HEK293 (cell line): ENCODE data around the gene CHN2.

Source experiments
- BCL11A ChIP-seq: fragments of 450-650 bp; formaldehyde crosslinking; IDR thresholded peaks from 2 replicates; pipeline ENCODE4 v1.5.1; 2016; ENCODE audit warnings: low read depth, missing biosample characterization, missing genetic modification characterization
- ELK4 ChIP-seq: IDR thresholded peaks from 2 replicates; pipeline ENCODE4 v1.6.1; 2011; ENCODE audit warnings: mild to moderate bottlenecking, low read depth, low read length, borderline replicate concordance
- GFI1B ChIP-seq: fragments of 450-650 bp; formaldehyde crosslinking; IDR thresholded peaks from 2 replicates; pipeline ENCODE4 v1.5.1; 2016; ENCODE audit warnings: missing biosample characterization, missing genetic modification characterization
- GLI2 ChIP-seq: fragments of 450-650 bp; formaldehyde crosslinking; IDR thresholded peaks from 2 replicates; pipeline ENCODE4; 2017; ENCODE audit warnings: missing biosample characterization, missing genetic modification characterization, low read depth, borderline replicate concordance
- HIC1 ChIP-seq: fragments of 450-650 bp; formaldehyde crosslinking; IDR thresholded peaks from 2 replicates; pipeline ENCODE4 v1.5.1; 2016; ENCODE audit warnings: missing biosample characterization, missing genetic modification characterization
- HOXD13 ChIP-seq: sonication (generic); formaldehyde crosslinking; IDR thresholded peaks from 2 replicates; pipeline ENCODE4 v1.8.0; 2022; ENCODE audit warnings: missing genetic modification reagents, borderline replicate concordance
- MEIS1 ChIP-seq: sonication (generic); formaldehyde crosslinking; IDR thresholded peaks from 2 replicates; pipeline ENCODE4 v1.8.1; 2022; ENCODE audit warnings: missing genetic modification reagents, mild to moderate bottlenecking, borderline replicate concordance
- PRDM1 ChIP-seq: fragments of 450-650 bp; formaldehyde crosslinking; IDR thresholded peaks from 2 replicates; pipeline ENCODE4; 2016; ENCODE audit warnings: missing biosample characterization, missing genetic modification characterization
- RBAK ChIP-seq: fragments of 450-650 bp; formaldehyde crosslinking; IDR thresholded peaks from 2 replicates; pipeline ENCODE4 v1.5.1; 2016; ENCODE audit warnings: missing biosample characterization, missing genetic modification characterization
- SALL2 ChIP-seq: fragments of 450-650 bp; formaldehyde crosslinking; IDR thresholded peaks from 2 replicates; pipeline ENCODE4 v1.5.0; 2017; ENCODE audit warnings: missing biosample characterization, mild to moderate bottlenecking, missing genetic modification characterization, borderline replicate concordance
- SP2 ChIP-seq: fragments of 450-650 bp; formaldehyde crosslinking; IDR thresholded peaks from 2 replicates; pipeline ENCODE4 v1.5.1; 2016; ENCODE audit warnings: missing biosample characterization, missing genetic modification characterization
- SP7 ChIP-seq: fragments of 450-650 bp; formaldehyde crosslinking; IDR thresholded peaks from 2 replicates; pipeline ENCODE4 v1.5.1; 2016; ENCODE audit warnings: missing biosample characterization, missing genetic modification characterization
- TRIM28 ChIP-seq: IDR thresholded peaks from 2 replicates; pipeline ENCODE4 v1.6.1; 2011; ENCODE audit warnings: low read length, control low read depth, borderline replicate concordance
- TSHZ1 ChIP-seq: fragments of 450-650 bp; formaldehyde crosslinking; IDR thresholded peaks from 2 replicates; pipeline ENCODE4 v1.5.1; 2016; ENCODE audit warnings: missing biosample characterization, missing genetic modification characterization, borderline replicate concordance
- ZFP3 ChIP-seq: fragments of 450-650 bp; formaldehyde crosslinking; IDR thresholded peaks from 2 replicates; pipeline ENCODE4 v1.5.1; 2016; ENCODE audit warnings: low read depth, missing biosample characterization, missing genetic modification characterization
- ZNF121 ChIP-seq: fragments of 450-650 bp; formaldehyde crosslinking; IDR thresholded peaks from 2 replicates; pipeline ENCODE4 v1.5.1; 2016; ENCODE audit warnings: missing biosample characterization, missing genetic modification characterization
- ZNF155 ChIP-seq: fragments of 450-650 bp; formaldehyde crosslinking; IDR thresholded peaks from 2 replicates; pipeline ENCODE4 v1.5.1; 2016; ENCODE audit warnings: missing biosample characterization, missing genetic modification characterization
- ZNF19 ChIP-seq: fragments of 450-650 bp; formaldehyde crosslinking; IDR thresholded peaks from 2 replicates; pipeline ENCODE4; 2016; ENCODE audit warnings: missing biosample characterization, missing genetic modification characterization, low read depth
- ZNF2 ChIP-seq: fragments of 450-650 bp; formaldehyde crosslinking; IDR thresholded peaks from 2 replicates; pipeline ENCODE4 v1.5.1; 2016; ENCODE audit warnings: missing biosample characterization, missing genetic modification characterization
- ZNF211 ChIP-seq: fragments of 450-650 bp; formaldehyde crosslinking; IDR thresholded peaks from 2 replicates; pipeline ENCODE4 v1.5.1; 2016; ENCODE audit warnings: low read depth, missing biosample characterization, missing genetic modification characterization
- ZNF292 ChIP-seq: fragments of 450-650 bp; formaldehyde crosslinking; IDR thresholded peaks from 2 replicates; pipeline ENCODE4 v1.5.1; 2016; ENCODE audit warnings: low read depth, missing biosample characterization, missing genetic modification characterization, borderline replicate concordance
- ZNF362 ChIP-seq: fragments of 450-650 bp; formaldehyde crosslinking; IDR thresholded peaks from 2 replicates; pipeline ENCODE4 v1.5.1; 2016; ENCODE audit warnings: missing biosample characterization, missing genetic modification characterization
- ZNF529 ChIP-seq: fragments of 450-650 bp; formaldehyde crosslinking; IDR thresholded peaks from 2 replicates; pipeline ENCODE4 v1.5.1; 2017; ENCODE audit warnings: missing genetic modification characterization, missing biosample characterization; ENCODE audit not compliant: insufficient replicate concordance
- ZNF580 ChIP-seq: fragments of 450-650 bp; formaldehyde crosslinking; IDR thresholded peaks from 2 replicates; pipeline ENCODE4 v1.5.1; 2016; ENCODE audit warnings: missing biosample characterization, missing genetic modification characterization
- ZNF664 ChIP-seq: fragments of 450-650 bp; formaldehyde crosslinking; IDR thresholded peaks from 2 replicates; pipeline ENCODE4 v1.5.1; 2016; ENCODE audit warnings: missing biosample characterization, missing genetic modification characterization
- ZNF707 ChIP-seq: fragments of 450-650 bp; formaldehyde crosslinking; IDR thresholded peaks from 2 replicates; pipeline ENCODE4 v1.5.1; 2016; ENCODE audit warnings: missing biosample characterization, missing genetic modification characterization
- ZNF776 ChIP-seq: fragments of 450-650 bp; formaldehyde crosslinking; IDR thresholded peaks from 2 replicates; pipeline ENCODE4 v1.5.0; 2017; ENCODE audit warnings: missing biosample characterization, missing genetic modification characterization, borderline replicate concordance
- ZNF777 ChIP-seq: fragments of 450-650 bp; formaldehyde crosslinking; IDR thresholded peaks from 2 replicates; pipeline ENCODE4 v1.5.1; 2017; ENCODE audit warnings: missing biosample characterization, missing genetic modification characterization, borderline replicate concordance
- ZSCAN30 ChIP-seq: fragments of 450-650 bp; IDR thresholded peaks from 2 replicates; pipeline ENCODE4 v1.5.1; 2018; ENCODE audit warnings: missing biosample characterization, mild to moderate bottlenecking, missing genetic modification characterization, moderate library complexity
- TF ChIP-seq, protein P1 (sequence below): fragments of 450-650 bp; formaldehyde crosslinking; IDR thresholded peaks from 2 replicates; pipeline ENCODE4 v1.5.1; 2016; ENCODE audit warnings: missing biosample characterization, missing genetic modification characterization
- TF ChIP-seq, protein P2 (sequence below): fragments of 450-650 bp; formaldehyde crosslinking; IDR thresholded peaks from 2 replicates; pipeline ENCODE4 v1.5.1; 2016; ENCODE audit warnings: missing biosample characterization, missing genetic modification characterization

The CHN2 gene

GRCh38 chr7:29327455-29327854, 132.9 kb downstream of the CHN2 start (continued):
- TF ChIP-seq ZNF292 (tag by site-specific recombination): no peak
- no peak for TF ChIP-seq PRDM1 (tag by site-specific recombination)
- TF ChIP-seq ZSCAN30: no peak
- peak; percentile 53; the same call in 1 of the 2 replicates for TF ChIP-seq HIC1
- TF ChIP-seq ZNF580 (tag by site-specific recombination): peak; percentile 80
- TF ChIP-seq MEIS1 (CRISPR knock-in tag): no peak
- TF ChIP-seq ZNF121 (tag by site-specific recombination): no peak
- TF ChIP-seq SP2 (tag by site-specific recombination): no peak
- peak; percentile 76 for TF ChIP-seq GFI1B (tag by site-specific recombination)
- TF ChIP-seq ELK4: no peak
- TF ChIP-seq ZNF362 (tag by site-specific recombination): no peak
- no peak for TF ChIP-seq TRIM28
- TF ChIP-seq ZNF19 (tag by site-specific recombination): no peak
- TF ChIP-seq, protein P1, sequence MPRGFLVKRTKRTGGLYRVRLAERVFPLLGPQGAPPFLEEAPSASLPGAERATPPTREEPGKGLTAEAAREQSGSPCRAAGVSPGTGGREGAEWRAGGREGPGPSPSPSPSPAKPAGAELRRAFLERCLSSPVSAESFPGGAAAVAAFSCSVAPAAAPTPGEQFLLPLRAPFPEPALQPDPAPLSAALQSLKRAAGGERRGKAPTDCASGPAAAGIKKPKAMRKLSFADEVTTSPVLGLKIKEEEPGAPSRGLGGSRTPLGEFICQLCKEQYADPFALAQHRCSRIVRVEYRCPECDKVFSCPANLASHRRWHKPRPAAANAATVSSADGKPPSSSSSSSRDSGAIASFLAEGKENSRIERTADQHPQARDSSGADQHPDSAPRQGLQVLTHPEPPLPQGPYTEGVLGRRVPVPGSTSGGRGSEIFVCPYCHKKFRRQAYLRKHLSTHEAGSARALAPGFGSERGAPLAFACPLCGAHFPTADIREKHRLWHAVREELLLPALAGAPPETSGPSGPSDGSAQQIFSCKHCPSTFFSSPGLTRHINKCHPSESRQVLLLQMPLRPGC (tag by site-specific recombination): peak; percentile 80
- TF ChIP-seq ZFP3 (tag by site-specific recombination): no peak
- 0 out of 2 replicates have a peak, but pooled peaks have one; percentile 28 for TF ChIP-seq BCL11A (tag by site-specific recombination)
- TF ChIP-seq, protein P2, sequence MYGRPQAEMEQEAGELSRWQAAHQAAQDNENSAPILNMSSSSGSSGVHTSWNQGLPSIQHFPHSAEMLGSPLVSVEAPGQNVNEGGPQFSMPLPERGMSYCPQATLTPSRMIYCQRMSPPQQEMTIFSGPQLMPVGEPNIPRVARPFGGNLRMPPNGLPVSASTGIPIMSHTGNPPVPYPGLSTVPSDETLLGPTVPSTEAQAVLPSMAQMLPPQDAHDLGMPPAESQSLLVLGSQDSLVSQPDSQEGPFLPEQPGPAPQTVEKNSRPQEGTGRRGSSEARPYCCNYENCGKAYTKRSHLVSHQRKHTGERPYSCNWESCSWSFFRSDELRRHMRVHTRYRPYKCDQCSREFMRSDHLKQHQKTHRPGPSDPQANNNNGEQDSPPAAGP: no peak
- TF ChIP-seq ZNF664 (tag by site-specific recombination): no peak
- no peak for TF ChIP-seq ZNF776
- TF ChIP-seq SP7 (tag by site-specific recombination): peak; percentile 99
- no peak for TF ChIP-seq ZNF707 (tag by site-specific recombination)
- TF ChIP-seq ZNF211 (tag by site-specific recombination): no peak
- TF ChIP-seq HOXD13 (CRISPR knock-in tag): no peak
- TF ChIP-seq ZNF155 (tag by site-specific recombination): no peak
- TF ChIP-seq ZNF2 (tag by site-specific recombination): no peak
- peak; percentile 71; the same call in 1 of the 2 replicates for TF ChIP-seq TSHZ1 (tag by site-specific recombination)
- TF ChIP-seq ZNF777 (tag by site-specific recombination): no peak
- no peak for TF ChIP-seq RBAK (tag by site-specific recombination)
- no peak for TF ChIP-seq SALL2 (tag by site-specific recombination)
- no peak for TF ChIP-seq ZNF529 (tag by site-specific recombination)
- TF ChIP-seq GLI2 (tag by site-specific recombination): no peak
